ENCODE results near the gene PPFIA4.
A peak's percentile ranks its signal among the peaks of the same experiment; 100 is the strongest.

The PPFIA4 gene

DNA sequence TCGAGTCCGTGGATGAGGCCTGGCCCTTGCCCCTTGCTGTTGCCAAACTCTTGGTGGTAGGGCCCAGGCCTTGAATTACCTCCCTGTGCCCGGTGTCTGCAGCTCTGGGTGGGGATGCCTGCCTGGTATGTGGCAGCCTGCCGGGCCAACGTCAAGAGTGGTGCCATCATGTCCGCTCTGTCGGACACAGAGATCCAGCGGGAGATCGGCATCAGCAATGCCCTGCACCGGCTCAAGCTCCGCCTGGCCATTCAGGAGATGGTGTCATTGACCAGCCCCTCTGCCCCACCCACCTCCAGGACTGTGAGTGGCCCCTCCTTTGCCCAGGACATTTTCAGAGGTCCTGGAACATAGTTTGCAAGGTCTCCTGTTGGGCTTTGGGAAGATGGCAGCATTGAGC lies 33.8 kb downstream of the PPFIA4 start:
- no peak for DNase-seq

DNA sequence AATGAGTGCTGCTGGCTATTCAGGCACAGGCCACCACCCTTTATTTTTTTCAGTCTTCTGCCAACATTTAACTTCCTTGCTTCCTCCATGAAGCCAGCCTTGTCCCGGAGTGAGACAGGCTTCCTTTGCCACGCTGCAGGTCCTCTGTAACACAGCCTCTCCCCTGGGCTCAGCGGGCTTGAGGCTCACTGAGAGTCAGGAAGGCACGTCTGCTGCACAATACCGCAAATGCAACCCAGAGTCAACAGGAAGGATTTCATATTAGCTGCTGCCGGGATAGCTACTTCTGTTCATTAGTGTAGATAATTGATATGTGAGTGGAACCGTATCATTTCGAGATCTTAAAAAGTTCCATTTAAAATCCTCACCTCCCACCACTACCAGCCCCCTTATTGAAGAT lies 37.0 kb downstream of the PPFIA4 start:
- DNase-seq, result peak; percentile 28

DNA sequence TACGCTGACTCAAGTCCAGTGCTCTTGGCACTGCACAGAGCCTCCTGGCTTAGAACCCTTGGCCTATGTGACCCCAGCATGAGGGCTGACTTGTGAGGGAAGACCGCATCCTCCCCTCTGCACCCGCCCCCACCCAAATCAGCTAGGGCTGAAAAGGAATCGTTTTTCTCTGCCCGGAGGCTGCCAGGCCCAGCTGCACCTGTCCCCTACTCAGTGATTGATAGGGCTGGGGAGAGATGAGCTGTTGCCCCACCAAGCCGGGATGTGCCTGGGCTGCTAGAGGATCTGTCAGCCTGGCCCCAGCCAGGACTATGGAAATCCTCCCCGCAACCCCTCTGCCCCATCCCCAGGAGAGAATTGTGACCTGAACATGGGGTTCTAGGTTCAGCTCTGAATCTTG lies 38.9 kb downstream of the PPFIA4 start:
- no peak for DNase-seq

DNA sequence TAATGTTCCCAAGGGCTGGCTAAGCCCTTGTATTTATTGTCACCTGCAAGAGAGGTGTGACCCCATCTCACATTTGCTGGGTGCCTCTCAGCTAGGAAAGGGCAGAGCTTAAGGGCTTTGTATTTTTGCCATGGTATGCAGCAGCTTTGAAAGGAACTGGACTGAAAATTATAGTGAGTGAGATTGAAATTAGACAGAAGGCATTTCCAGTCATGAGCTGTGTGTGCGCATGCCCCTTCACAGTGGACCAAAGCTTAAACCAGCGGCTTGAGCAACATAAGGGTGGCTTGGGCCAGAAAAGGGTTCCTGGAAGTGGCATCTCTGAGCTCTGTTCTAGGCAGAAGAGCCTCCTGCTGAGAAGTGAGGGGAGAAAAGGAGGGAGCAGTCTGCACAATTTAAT lies 39.7 kb downstream of the PPFIA4 start:
- no peak for DNase-seq

DNA sequence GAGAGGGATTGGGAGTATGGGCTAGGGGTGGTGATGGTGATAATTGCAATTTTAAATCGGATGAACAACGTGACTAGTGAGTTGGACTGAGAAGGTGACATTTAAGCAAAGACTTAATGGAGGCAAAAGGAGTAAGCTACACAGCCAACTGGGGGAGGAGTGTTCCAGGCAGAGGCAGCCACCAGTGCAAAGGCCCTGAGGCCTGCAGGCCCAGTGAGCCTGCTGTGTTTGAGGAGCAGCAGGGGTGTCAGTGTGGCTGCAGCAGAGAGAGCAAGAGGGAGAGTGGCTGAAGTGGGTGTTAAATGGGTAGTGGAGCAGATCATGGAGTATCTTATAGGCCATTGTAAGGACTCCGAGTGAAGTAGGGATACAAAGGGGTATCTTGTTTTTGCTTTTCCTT lies 40.7 kb downstream of the PPFIA4 start:
- no peak for DNase-seq

DNA sequence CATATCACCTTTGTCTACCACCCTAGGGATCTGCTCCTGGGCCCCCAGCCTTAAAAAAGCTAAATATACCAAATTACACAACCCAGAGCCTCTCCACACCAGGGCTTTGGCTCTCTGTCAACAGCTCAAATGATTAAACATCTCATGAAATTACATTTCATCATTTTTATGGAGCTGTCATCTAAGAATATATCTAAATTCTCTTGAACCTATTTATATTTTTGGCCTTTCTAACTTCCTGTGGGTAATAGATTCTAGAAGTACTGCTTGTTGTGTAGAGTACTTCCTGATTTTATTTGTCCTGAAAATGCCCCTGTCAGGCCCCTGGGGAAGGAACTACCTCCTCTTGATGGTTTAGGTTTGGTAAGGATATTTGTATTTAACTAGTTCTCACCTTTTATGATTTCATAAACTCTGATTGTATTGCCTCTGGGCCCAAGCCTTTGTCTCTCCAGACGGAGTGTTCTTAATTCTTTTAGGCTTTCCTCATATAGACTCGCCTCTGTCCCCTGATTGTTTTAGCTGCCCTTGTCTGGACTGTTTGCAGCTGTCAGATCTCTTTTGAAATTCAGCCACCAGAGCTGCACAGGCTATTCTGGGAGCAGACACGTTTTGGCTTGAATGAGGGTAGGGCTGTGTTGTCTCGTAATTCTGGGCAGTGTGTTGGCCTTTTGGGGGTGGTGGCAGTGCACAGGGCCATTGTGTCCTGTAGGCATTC lies 42.9 kb downstream of the PPFIA4 start:
- DNase-seq, result peak; percentile 40

DNA sequence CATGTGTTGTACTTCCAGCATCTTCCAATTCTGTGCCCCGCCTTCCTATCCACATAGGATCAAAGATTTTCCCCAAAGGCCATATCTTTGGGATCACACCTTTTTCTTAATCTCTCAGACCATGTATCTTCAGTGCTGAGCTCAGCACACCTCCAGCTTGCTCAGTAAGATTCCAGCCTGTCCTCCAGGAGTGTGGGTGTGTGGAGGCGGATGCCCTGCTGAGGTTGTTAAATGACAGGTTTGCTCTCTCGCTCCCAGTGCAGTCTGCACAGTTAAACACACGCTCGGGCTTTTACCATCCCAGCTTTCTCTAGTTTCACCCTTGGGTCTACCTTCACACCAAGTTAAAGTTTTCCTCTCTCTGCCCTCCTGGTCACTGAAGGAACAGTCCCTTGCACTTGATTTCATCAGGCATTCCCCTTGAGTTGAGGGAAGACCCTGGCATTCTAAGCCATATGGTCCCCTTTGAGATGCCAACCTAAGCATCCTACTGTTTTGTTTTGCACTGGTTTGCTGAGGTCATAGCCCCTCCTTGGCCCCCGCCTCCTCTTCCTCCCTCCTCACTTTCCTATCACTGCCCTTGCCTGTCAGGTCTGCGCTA lies 45.8 kb downstream of the PPFIA4 start:
- DNase-seq, result no peak

DNA sequence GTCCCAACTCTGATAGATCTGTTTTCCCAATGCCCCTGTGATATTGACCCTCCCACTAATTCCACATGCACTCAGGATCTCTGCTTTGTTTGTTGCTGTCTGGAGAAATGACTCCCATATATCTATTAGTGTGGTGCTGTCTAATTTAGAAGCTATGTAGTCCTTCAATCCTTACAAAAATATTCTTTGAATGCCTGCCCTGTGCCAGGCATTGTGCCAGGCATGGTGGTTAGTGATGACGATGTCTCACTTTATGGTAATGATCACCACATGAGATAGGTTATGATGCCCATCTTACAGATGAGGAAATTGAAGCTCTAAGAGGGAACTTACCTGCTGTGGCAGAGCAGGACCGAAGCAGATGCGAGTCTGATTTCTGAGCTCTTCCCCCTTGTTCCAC lies 46.6 kb downstream of the PPFIA4 start:
- DNase-seq, result no peak

DNA sequence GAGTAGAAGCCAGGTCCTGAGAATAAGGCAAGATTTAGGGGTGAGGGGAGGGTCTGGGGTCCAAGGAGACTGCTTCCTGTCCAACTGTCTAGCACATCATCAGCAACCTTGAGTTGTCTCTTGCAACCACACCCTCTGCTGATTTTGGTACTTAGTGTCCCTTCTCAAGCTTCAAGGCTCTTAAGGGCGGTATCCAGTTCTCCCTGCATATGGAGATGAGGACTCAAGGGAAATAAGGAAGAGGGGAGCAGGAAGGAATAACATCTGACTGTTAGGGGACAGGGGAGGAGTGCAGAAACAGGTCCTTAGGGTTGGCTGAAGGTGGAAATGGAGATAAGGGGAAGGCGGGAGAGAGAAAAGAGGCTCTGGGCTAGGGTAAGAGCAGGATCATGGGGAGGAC lies 47.2 kb downstream of the PPFIA4 start:
- DNase-seq, result no peak

DNA sequence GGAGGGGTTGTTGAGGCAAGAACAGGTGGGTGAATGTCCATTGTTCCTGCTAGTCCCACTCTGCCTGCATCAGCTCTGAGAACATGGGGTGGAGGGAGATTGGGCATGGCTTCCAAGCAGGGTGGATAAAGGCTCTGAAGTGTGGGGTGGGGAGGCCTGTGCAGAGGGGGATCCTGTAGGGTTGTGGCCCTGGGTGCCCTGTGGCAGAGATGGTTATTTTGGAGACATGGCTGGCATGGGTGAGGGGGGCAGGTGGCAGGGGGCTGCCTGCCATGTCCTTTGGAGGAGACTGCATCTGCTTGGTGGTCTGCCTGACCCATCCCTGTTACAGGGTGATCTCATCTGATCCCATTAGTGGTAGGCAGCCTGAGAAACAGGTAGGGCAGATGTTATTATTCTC lies 48.3 kb downstream of the PPFIA4 start:
- no peak for DNase-seq

DNA sequence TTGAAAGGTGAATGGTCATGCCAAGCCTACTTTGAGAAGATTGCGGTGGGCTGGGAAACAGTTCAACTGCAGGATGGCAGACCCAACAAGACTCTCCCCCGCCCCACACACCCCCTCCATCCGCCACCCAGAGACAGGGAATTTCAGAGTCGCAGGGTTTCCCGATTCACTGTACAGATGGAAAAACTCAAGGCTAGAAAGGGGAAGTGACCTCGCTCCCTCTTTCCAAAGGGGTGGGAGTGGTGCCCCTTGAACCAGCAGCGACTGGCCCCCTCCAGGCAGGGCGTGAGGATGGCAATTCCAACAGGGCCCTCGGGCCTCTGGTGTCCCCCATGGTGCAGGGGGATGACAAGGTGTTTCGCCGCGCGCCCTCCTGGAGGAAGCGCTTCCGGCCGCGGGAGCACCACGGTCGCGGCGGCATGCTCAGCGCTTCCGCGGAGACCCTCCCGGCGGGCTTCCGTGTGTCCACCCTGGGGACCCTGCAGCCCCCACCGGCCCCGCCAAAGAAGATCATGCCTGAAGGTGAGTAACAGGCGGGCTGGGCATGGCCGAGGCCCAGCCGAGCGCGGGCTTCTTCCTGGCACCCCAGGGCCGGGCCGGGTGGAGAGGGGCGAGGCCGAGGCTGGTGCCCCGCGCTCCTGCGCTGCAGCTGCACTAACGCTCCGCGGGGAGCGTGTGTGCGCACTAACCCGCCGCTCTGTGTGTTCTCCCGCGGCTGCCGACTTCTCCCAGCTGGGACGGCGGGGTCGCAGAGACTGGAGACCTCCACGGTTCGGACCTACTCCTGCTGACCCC lies 49.1 kb downstream of the PPFIA4 start:
- DNase-seq, result peak; percentile 57

DNA sequence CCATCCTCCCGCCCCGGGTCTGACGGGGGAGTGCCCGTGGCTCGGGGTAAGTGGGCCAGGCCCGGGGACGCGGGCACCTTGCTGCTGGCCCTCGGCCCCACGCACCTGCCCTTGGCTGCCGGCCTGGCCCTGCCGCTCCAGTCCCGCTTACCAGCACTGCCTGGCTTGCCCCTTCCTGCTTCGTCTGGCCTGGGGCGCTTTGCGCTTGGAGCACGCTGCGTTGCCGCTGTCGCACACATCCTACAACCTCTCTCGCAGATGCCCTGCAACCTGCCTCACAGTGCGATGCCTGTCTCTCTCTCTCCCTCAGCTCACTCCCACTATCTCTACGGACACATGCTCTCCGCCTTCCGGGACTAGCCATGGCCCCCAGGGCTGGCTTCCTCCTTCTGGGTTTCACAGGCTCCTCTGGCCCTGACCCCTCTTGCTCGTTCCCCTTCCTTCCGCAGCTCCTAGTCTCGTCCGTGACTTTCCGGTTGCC lies 49.8 kb downstream of the PPFIA4 start:
- peak; percentile 81 for DNase-seq

DNA sequence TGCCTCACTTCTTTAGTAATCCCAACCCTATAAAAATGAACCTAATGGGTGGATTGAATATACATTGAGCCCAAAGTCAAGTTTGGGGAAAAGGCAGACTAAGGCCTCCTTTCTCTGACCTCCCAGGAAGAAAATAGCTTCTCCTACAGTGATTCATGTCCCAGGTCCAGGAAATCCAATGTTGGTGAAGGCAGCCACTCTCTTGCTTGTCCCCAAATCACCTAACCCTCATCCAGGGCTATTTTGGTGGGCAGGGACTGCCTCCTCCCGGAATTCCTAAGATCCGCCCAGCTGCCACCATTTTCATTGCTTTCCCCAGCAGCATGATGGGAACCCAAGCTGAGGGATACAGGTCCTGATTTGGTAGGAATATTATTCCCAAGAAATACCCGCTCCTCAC lies 51.1 kb downstream of the PPFIA4 start:
- no peak for DNase-seq

DNA sequence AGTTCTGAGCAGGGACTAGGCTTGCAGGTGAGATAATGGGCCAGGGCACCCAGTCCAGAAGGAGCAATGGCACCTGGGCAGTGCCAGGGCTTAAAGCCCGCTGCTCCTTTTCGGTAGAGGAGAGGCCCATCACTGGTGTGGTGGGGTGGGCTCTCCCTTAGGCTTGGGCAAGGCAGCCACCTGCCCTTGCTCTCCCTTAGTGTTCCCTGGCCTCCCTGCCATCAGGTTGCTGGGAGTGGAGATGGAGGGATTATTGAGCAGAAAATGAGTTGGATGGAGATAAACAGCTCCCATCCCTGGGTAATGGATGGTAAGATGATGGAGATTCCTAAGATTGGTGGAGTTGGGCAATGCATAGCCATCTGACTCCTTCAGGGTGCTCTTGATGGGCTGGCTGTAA lies 51.7 kb downstream of the PPFIA4 start:
- no peak for DNase-seq

DNA sequence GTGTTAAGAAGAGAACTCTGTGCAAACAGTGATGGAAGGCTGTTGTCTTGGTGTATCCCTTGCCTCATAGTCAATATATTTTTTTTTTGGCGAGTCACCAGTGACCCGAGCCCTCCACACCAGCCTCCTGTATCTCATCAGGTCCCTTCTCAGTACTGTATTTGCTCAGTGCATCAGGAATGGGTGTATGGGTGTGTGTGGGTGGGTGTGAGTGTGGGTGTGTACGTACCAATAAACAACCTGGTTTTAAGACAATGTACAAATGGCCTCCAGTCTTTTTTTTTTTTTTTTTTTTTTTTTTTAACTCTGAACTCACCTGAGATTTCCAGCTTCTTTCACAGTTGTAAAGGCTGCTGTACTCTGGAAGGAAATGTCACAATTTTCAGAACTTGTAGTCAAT lies 52.2 kb downstream of the PPFIA4 start:
- no peak for DNase-seq

DNA sequence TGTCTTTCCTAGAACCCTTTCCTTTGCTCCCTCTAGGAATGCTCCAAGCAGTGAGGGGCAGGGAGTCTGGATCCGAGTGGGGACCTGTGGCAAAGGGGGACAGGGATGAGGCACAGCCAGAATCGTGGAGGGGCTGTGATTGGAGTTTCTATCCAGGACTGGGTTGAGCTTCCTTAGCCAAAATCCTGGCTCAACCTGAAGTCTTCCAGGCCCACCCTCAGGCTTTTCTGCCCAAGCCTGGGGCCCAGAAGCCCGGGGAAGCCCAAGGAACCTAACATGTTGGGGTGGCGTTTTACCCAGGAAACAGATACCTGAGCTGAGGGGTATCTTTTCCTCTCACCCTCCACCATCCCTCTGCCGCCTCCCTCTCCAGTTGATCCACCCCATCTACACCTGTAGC lies 54.2 kb downstream of the PPFIA4 start:
- DNase-seq, result no peak

DNA sequence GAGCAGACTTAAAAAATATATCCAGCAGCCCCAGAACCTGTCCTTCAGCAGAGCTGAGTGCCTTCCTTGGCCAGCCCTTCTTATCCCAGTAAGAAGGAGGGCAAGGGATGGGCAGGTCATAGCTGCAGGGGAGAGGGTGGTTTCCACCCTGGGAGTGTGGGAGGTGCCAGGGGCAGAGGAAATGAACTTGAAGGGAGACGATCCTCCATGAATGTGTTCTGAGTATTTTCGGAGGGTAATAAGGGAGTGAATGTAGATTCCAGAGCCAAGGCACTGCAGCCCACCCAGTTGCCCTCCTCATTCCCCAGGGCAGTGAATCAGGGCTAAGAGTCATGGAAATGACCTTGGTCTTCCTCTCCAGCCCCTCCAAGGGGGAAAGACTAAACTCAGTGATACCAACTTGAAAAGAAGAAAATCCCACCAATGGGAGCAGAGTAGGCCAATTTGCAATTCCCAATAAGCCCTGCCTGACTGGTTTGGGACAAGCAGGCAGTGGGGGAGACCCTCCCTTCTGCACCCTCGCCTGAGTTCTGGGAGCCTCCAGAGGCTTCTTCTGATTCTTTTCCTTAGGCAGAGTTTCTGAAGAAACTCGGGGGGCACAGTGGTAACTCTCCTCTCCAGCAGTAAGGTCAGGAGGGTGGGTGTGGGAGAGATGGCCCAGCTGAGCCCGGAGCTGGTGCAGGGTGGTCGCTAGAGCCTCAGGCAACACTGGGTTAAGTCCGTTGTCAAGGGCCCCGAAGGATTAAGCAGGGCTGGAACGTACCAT lies 55.4 kb downstream of the PPFIA4 start:
- DNase-seq, result no peak

DNA sequence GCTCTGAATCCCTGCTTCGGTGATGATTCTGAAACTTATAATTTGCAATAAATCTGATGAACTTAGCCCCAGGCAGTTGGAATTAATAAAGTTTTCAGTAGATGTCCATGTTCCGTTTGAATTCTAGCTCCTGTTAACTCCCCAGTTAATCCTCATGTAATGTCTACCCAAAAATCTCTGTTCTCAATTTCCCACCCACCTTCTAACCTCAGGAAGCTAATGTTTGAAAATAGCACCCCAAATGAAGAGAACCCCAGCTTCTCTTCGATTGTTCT lies 55.9 kb downstream of the PPFIA4 start:
- no peak for DNase-seq

DNA sequence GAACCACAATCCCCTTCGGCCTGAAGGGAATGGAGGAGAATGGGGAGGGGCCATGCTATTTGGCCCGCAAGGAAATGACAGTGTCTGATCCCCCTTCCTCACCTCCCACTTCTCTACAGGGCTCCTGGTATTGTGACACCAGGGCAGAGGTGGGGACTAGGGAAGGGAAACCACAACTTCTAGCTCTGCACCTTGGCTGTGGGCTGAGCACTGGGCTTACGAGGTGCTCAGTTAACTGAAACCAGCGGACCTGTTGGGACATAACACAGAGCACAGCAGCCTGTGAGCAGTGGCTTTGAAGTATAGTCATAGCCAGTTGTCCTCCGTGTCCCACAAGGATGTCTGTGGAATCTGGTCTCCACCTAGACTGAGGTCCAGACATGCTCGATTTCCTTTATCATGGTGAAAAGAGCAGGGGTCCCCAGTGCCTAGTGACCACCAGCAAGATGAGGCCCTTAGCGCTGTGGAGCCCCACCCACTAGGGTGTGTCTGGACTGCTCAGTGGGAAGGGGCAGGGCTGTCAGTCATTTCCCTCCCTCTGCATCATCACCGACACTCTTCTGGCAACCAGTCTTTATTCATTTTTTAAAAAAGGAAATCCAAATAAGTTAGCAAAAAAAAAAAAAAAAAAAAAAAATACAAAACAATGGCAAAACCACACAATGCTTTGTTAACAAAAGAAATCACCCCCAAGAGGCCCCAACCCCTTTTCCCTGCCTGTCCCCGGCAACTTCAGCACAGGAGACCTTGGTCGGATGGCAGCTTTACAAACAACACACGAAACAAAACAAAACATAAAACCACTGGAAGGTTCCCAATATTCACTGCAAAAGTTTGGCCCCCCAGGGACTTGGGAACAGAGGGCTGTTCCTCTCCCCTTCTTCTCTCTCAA lies 56.5 kb downstream of the PPFIA4 start:
- peak; percentile 44 for DNase-seq

DNA sequence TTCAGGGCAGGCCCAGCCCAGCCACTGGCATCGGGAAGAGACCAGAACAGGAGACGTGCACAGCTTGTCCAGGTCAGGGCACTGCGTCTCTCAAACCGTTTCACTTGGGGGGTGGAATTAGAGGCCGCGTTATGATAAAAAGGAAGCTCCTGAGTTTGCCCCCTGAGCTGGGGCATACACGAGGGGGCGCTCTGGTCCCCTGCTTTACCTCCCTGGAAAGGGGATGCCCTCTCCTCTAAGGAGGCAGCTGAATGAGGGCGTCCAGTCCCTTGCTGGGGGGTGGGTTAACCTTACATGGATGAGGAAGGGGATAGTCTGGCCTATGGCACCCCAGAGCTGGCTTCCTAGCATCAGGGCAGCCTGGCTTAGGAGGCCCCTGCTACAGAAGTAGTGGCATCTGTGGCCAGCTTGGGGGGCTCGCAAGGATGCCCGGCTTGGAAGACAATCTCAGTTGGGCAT lies 57.2 kb downstream of the PPFIA4 start:
- no peak for DNase-seq

DNA sequence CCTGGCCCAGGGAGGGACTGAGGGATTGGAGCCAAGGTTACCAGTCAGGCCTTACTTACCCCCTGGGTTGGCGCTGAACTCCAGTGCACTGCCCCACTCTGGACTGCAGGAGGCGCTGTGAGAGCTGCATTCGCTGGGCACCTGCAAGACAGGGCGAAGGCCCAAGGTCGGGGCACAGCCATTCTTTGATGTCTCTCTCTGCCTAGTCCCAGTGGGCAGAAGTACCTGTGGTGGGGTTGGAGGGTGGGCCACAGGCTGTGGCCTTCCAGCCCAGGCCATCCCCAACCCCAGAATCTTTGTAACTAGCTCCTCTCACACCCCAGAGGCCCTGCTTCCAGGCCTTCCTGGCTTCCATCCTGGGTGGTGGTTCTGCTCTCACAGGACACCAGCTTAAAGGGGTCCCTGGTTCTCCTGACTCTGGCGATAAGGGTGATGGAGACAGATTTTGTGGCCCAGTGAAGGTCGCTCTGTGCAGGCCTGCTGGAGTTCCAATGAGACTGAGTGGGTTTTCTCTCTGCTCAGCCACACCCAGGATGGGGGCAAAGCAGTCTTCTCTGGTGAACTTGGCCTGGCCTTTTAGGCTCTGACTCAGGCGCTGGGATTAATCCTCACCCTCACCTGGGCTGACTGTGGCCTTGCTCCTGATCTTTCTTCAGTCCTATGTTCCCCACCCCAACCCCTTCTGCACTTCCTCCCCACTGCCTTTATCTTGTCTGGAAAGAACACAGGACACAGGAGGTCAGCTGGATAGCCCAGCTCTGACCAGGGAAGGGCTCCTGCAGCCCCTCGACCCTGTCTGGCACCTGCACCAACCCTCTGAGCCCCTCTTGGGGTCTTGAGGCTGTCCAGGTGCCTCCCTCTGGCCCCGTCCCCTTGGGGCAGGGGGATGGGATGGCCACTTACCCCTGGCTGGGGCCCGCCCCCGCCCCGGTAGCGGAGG lies 58.6 kb downstream of the PPFIA4 start:
- DNase-seq, result peak; percentile 35

Data from hematopoietic multipotent progenitor cell treated with erythropoietin and hydrocortisone succinate and interleukin-3 and kit ligand, for 4 days (in vitro differentiated cells).